ENCODE measurements around the gene CRY1.

GRCh38 chr12:106985479-106985878, 107.9 kb downstream of the CRY1 start:
- TF ChIP-seq, protein P1, sequence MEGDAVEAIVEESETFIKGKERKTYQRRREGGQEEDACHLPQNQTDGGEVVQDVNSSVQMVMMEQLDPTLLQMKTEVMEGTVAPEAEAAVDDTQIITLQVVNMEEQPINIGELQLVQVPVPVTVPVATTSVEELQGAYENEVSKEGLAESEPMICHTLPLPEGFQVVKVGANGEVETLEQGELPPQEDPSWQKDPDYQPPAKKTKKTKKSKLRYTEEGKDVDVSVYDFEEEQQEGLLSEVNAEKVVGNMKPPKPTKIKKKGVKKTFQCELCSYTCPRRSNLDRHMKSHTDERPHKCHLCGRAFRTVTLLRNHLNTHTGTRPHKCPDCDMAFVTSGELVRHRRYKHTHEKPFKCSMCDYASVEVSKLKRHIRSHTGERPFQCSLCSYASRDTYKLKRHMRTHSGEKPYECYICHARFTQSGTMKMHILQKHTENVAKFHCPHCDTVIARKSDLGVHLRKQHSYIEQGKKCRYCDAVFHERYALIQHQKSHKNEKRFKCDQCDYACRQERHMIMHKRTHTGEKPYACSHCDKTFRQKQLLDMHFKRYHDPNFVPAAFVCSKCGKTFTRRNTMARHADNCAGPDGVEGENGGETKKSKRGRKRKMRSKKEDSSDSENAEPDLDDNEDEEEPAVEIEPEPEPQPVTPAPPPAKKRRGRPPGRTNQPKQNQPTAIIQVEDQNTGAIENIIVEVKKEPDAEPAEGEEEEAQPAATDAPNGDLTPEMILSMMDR (IDR thresholded peaks at IDR 0.05) = no peak
- TF ChIP-seq POLR2A (IDR thresholded peaks at IDR 0.05) = no peak
